Sigmoid colon (tissue), 4 donors: Measurements from ENCODE around the gene PCDHB13.
"Not testable (repeated sequence)": the region's sequence is repeated elsewhere in the genome, so short reads cannot be mapped to it uniquely, and the experiment has no call there.

Source experiments
- EP300 ChIP-seq, 4 donors: sonication (generic); formaldehyde crosslinking; IDR thresholded peaks; one replicate each; pipeline ENCODE4 v1.6.1; 2017; ENCODE audit warnings: antibody characterized with exemption in 4 of 4
- POLR2A ChIP-seq, 2 donors: fragments of 450-650 bp; IDR thresholded peaks; one replicate each; pipeline ENCODE4 v1.6.1; 2016; ENCODE audit warnings: antibody characterized with exemption in 2 of 2, mild to moderate bottlenecking in 2 of 2, moderate library complexity in 2 of 2
- POLR2AphosphoS5 ChIP-seq, 4 donors: sonication (generic); formaldehyde crosslinking; IDR thresholded peaks; one replicate each; pipeline ENCODE4 v1.6.1; 2017; ENCODE audit warnings: antibody characterized with exemption in 4 of 4
- TF ChIP-seq, protein P1 (sequence below), 4 experiments: fragments of 450-650 bp in 3 of 4; fragments of 200-600 bp in 1 of 4; IDR thresholded peaks; one replicate each; pipeline ENCODE4 v1.5.1; 2016 to 2019; ENCODE audit warnings: antibody characterized with exemption in 4 of 4, mild to moderate bottlenecking in 3 of 4, moderate library complexity in 2 of 4

DNA sequence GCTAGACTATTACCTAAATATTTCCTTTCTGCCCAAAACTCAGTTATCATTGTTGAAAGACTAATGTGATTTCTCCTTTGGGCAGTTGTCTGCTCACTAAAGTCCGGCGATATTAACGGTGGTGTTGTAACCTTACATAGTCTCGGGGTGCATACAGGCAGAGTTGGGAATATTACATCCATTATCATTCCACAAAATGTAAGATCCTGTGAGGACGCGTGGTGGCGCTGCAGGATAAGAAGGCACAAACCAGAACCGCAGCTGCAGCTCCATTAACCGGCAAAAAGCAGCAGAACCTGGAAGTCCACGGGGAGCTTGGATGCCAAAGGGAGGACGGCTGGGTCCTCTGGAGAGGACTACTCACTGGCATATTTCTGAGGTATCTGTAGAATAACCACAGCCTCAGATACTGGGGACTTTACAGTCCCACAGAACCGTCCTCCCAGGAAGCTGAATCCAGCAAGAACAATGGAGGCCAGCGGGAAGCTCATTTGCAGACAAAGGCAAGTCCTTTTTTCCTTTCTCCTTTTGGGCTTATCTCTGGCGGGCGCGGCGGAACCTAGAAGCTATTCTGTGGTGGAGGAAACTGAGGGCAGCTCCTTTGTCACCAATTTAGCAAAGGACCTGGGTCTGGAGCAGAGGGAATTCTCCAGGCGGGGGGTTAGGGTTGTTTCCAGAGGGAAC, at the start of gene PCDHB13:
- TF ChIP-seq, protein P1, sequence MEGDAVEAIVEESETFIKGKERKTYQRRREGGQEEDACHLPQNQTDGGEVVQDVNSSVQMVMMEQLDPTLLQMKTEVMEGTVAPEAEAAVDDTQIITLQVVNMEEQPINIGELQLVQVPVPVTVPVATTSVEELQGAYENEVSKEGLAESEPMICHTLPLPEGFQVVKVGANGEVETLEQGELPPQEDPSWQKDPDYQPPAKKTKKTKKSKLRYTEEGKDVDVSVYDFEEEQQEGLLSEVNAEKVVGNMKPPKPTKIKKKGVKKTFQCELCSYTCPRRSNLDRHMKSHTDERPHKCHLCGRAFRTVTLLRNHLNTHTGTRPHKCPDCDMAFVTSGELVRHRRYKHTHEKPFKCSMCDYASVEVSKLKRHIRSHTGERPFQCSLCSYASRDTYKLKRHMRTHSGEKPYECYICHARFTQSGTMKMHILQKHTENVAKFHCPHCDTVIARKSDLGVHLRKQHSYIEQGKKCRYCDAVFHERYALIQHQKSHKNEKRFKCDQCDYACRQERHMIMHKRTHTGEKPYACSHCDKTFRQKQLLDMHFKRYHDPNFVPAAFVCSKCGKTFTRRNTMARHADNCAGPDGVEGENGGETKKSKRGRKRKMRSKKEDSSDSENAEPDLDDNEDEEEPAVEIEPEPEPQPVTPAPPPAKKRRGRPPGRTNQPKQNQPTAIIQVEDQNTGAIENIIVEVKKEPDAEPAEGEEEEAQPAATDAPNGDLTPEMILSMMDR (IDR thresholded peaks at IDR 0.05): peak in 2 of 4 experiments; percentile 17 to 44
- not testable (repeated sequence) for TF ChIP-seq POLR2A, POLR2AphosphoS5, EP300 (IDR thresholded peaks at IDR 0.05)
